NCI-H2107 (cell line): ENCODE results near the gene GAGE12D.
"Not testable (repeated sequence)": the region's sequence is repeated elsewhere in the genome, so short reads cannot be mapped to it uniquely, and the experiment has no call there.

Source experiments
- DNase-seq: peaks from one replicate; lab custom pipeline; 2025; lab: John Stamatoyannopoulos, UW

Gene GAGE12D, protein sequence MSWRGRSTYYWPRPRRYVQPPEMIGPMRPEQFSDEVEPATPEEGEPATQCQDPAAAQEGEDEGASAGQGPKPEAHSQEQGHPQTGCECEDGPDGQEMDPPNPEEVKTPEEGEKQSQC

GRCh38 chrX:49541433-49541832 lies at the start of gene GAGE12D:
TSS of gene GAGE12D (plus strand) at chrX:49541733. CDS start at chrX:49542888, 1,155 bp downstream.
- not testable (repeated sequence) for DNase-seq

DNA sequence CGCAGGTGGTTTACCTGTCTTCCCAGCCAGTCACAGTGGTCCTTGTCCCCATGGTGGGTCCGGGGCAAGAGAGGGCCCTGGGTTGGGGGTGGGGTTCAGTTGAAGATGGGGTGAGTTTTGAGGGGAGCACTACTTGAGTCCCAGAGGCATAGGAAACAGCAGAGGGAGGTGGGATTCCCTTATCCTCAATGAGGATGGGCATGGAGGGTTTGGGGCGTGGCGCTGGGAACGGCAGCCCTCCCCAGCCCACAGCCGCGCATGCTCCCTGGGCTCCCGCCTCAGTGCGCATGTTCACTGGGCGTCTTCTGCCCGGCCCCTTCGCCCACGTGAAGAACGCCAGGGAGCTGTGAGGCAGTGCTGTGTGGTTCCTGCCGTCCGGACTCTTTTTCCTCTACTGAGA lies 9.7 kb upstream of the GAGE12D start, which contains the start of gene GAGE12C:
Gene GAGE12C, plus strand, starts transcription at position 301 of the 400 bp plus-strand sequence. CDS start 1,155 bp downstream, outside the sequence.
- DNase-seq: not testable (repeated sequence)

- DNase-seq: not testable (repeated sequence)
Measured at GRCh38 chrX:49550989-49551388, 9.5 kb downstream of the GAGE12D start, which contains the start of gene GAGE12E. TSS of gene GAGE12E (plus strand) at chrX:49551289. CDS start at chrX:49552444, 1,155 bp downstream.

DNA sequence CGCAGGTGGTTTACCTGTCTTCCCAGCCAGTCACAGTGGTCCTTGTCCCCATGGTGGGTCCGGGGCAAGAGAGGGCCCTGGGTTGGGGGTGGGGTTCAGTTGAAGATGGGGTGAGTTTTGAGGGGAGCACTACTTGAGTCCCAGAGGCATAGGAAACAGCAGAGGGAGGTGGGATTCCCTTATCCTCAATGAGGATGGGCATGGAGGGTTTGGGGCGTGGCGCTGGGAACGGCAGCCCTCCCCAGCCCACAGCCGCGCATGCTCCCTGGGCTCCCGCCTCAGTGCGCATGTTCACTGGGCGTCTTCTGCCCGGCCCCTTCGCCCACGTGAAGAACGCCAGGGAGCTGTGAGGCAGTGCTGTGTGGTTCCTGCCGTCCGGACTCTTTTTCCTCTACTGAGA lies 19.0 kb downstream of the GAGE12D start, which contains the start of gene GAGE12F:
Gene GAGE12F, plus strand, starts transcription at position 301 of the 400 bp plus-strand sequence. CDS start 1,155 bp downstream, outside the sequence.
- DNase-seq: not testable (repeated sequence)

GRCh38 chrX:49568728-49569127 lies 27.2 kb downstream of the GAGE12D start:
- DNase-seq: not testable (repeated sequence)

DNA sequence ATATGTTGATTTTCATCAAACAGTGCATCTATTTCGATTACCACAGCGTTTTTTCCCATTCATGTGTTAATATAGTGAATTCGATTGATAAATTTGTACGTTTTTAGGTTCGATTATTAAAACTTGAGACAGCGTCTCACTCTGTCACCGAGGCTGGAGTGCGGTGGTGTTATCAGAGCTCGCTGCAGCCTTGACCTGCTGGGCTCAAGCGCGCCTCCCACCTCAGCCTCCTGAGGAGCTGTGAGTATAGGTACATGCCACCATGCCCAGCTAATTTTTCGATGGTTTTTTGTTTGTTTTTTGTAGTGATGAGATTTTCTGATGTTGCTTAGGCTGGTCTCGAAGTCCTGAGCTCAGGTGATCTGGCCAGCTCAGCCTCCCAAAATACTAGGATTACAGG lies 27.6 kb downstream of the GAGE12D start:
- not testable (repeated sequence) for DNase-seq

DNA sequence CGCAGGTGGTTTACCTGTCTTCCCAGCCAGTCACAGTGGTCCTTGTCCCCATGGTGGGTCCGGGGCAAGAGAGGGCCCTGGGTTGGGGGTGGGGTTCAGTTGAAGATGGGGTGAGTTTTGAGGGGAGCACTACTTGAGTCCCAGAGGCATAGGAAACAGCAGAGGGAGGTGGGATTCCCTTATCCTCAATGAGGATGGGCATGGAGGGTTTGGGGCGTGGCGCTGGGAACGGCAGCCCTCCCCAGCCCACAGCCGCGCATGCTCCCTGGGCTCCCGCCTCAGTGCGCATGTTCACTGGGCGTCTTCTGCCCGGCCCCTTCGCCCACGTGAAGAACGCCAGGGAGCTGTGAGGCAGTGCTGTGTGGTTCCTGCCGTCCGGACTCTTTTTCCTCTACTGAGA lies 28.6 kb downstream of the GAGE12D start, which contains the start of gene GAGE12G:
Gene GAGE12G, plus strand, starts transcription at position 301 of the 400 bp plus-strand sequence. CDS start 1,155 bp downstream, outside the sequence.
- not testable (repeated sequence) for DNase-seq

- not testable (repeated sequence) for DNase-seq
Measured at GRCh38 chrX:49579649-49580048, 38.1 kb downstream of the GAGE12D start, which contains the start of gene GAGE12H. TSS of gene GAGE12H (plus strand) at chrX:49579949. CDS start at chrX:49581104, 1,155 bp downstream.

GRCh38 chrX:49589196-49589595 lies 47.7 kb downstream of the GAGE12D start, which contains the start of gene GAGE2A:
TSS of gene GAGE2A (plus strand) at chrX:49589496. CDS start at chrX:49590651, 1,155 bp downstream.
- DNase-seq: not testable (repeated sequence)

- DNase-seq: not testable (repeated sequence)
Measured at GRCh38 chrX:49589769-49590478, 48.4 kb downstream of the GAGE12D start.

- DNase-seq: not testable (repeated sequence)
Measured at GRCh38 chrX:49590488-49590887, 49.0 kb downstream of the GAGE12D start.
